ENCODE measurements around the gene TRMT1.
A peak's percentile ranks its signal among the peaks of the same experiment; 100 is the strongest.
"Not testable (repeated sequence)": the region's sequence is repeated elsewhere in the genome, so short reads cannot be mapped to it uniquely, and the experiment has no call there.

TRMT1 gene

GRCh38 chr19:13116282-13117175, at the start of gene TRMT1:
TSS of gene TRMT1 (minus strand) at chr19:13116740. CDS start at chr19:13116399, 341 bp downstream.
- DNase-seq (ENCODE audit: extremely low read depth in 1 of 2, low read depth in 1 of 2) = peak; percentile 82 to 91

DNA sequence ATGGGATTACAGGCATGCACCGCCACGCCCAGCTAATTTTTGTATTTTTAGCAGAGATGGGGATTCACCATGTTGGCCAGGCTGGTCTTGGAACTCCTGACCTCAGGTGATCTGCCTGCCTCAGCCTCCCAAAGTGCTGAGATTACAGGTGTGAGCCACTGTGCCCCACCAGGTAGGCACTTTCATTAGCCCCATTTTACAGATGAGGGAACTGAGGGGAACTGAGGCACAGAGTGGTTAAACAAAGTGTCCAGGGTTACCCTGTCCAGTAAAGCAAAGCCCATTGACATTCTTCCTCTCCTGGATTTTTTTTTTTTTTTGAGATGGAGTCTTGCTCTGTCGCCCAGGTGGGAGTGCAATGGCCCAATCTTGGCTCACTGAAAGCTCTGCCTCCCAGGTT, 49.6 kb upstream of the TRMT1 start:
- not testable (repeated sequence) for DNase-seq (ENCODE audit: extremely low read depth in 1 of 2, low read depth in 1 of 2)

DNA sequence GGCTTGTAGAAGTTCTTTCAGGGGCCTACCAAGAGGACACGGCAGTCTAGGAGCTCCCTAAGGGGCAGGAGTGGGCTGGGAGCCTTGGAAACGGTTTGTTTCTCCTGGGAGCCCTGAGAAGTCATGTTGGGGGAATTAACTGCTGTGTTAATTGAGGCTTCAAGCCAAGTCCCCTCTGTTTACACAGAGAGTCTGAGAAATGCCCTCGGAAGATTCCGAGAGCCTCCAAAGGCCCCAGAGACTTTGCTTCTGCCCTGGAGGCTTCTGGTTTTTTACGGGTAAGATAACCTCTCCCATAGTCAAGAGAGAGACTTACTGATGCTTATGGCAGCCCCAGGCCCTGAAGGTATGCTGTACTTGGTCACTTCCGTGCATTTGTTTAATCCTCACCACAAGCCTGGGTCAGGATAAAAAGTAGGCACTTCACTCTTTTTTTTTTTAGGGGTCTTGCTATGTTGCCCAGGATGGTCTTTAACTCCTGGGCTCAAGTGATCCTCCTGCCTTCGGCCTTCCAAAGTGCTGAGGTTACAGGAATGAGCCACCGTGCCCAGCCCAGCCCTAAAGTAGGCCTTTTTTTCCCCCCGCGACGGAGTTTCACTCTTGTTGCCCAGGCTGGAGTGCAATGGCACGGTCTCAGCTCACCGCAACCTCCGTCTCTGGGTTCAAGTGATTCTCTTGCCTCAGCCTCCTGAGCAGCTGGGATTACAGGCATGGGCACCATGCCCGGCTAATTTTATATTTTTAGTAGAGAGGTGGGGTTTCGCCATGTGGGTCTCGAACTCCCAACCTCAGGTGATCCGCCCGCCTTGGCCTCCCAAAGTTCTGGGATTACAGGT, 48.8 kb upstream of the TRMT1 start:
- DNase-seq (ENCODE audit: extremely low read depth in 1 of 2, low read depth in 1 of 2) = no peak

GRCh38 chr19:13164343-13165161, 48.0 kb upstream of the TRMT1 start:
- no peak for DNase-seq (ENCODE audit: extremely low read depth in 1 of 2, low read depth in 1 of 2)

DNA sequence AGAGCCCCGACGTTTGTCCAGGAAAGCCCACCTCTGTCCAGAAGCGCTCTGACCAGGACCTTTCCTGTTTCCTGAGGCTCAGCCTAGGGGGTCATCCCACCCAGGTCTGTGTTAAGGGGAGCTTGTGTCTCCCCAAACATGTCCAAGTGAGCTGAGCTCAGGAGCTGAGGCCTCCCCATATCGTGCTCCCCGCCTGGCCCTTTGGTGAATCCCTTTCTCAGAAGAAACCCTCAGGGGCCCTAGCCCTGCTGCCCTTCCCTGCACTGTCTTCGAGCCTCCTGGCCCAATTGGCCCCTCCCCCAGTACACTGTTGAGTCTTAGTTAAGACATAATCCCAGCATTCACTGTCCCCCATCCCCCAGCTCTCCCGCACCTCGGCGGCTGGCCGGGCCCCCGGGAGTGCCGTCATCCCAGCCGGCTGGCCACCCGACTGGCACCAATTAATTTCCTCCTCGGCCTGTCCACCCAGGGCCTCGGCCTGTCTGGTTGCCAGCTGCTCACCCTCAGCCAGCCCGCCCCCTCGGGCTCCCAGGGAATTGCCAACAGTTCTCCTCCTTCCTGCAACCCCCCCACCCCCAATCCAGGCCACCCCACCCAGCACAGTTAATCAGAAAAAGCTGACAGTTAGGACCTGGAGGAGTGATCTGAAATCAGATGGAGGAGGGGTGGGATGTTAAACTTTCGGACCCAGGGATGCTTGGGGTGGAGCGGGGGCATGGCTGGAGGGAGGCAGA, 47.2 kb upstream of the TRMT1 start:
- DNase-seq (ENCODE audit: extremely low read depth in 1 of 2, low read depth in 1 of 2) = no peak

GRCh38 chr19:13162724-13163608, 46.4 kb upstream of the TRMT1 start:
- DNase-seq (ENCODE audit: extremely low read depth in 1 of 2, low read depth in 1 of 2) = peak; percentile 85 to 93

DNA sequence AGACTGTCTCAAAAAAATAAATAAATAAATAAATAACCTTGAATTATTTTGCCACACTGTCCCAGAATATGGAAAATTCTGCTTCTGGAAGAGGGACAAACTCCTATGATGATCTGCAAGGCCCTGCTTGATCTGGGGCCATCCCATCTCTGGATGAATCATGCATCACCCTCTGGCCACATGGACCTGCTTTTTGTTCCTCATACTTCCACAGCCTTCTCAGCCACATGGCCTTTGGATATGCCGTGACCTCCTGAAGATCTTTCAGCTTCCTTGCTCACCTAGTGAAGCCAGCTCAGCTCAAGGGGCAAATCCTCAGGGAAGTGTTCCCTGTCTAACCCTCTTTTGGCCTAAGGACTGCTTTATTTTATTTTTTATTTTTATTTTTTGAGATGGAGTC, 44.0 kb upstream of the TRMT1 start:
- no peak for DNase-seq (ENCODE audit: extremely low read depth in 1 of 2, low read depth in 1 of 2)

GRCh38 chr19:13159713-13160112, 43.2 kb upstream of the TRMT1 start:
- no peak for DNase-seq (ENCODE audit: extremely low read depth in 1 of 2, low read depth in 1 of 2)

DNA sequence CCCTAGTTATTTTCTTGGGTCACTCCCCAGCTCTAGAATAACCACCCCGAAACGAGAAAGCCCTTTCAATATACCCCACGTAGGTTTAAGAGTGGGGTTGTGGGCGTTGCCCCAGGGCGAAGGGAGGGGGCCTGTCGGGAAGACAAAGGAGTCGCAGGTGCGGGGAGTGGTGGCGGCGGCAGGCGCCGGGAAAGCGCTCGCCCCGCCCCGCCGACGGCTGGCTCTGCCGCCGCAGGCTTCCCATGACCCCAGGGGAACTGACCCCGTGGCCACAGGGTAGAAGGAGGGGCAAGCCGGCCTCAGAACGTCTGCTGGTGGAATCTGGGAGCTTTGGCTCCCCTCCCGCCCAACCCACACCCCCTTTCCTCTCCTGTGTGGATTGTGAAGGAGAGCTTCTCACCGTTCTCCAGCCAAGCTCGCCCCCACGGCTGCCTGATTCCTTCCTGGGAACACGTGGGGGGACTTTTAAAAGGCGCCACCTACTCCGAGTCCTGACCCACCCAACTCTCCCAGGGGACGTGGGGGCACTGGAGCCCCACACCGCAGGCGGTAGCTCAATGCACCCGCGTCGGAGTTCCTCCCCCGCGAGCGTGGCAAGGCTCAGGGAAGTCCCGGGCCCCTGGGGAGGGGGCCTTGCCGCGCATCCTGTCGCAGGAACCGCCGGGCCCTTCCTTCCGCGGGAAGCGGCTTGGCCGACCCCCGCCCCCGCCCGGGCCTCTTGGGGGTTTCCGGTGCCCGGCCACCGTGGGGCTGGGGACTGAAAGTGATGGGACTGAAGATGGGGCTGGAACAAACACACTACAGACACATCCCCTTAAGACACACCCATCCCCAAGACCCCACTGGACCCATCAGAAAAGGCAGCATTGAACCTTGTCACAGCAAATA, 39.2 kb upstream of the TRMT1 start:
- DNase-seq (ENCODE audit: extremely low read depth in 1 of 2, low read depth in 1 of 2) = peak; percentile 66 to 75

GRCh38 chr19:13154911-13155471, 38.5 kb upstream of the TRMT1 start:
- DNase-seq (ENCODE audit: extremely low read depth in 1 of 2, low read depth in 1 of 2) = peak in 1 of 2 donors; percentile 74

GRCh38 chr19:13154241-13154778, 37.8 kb upstream of the TRMT1 start:
- peak in 1 of 2 donors; percentile 78 for DNase-seq (ENCODE audit: extremely low read depth in 1 of 2, low read depth in 1 of 2)

DNA sequence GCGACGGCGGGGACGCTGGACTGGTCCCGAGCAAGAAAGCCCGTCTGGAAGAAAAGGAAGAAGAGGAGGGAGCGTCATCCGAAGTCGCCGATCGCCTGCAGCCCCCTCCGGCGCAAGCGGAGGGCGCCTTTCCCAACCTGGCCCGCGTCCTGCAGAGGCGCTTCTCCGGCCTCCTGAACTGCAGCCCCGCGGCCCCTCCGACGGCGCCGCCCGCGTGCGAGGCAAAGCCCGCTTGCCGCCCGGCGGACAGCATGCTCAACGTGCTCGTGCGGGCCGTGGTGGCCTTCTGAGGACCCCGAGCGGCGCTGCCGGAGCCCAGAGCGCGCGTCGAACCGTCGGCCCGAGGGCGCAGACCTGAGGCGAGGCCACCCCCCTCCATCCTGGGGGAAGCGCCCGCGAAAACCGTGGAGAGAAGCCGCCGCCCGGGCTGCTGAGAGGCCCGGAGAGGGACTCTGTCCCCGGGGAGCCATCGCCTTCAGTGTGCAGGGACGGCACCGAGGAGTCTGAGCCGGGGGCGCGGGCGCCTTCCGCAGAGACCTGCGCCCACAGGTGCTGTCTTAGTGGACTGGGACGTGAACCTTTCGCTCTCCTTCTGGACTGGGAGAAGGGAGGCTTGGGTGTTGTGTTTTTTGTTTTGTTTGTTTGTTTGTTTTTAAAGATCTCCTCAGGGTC, 37.2 kb upstream of the TRMT1 start:
- no peak for DNase-seq (ENCODE audit: extremely low read depth in 1 of 2, low read depth in 1 of 2)

DNA sequence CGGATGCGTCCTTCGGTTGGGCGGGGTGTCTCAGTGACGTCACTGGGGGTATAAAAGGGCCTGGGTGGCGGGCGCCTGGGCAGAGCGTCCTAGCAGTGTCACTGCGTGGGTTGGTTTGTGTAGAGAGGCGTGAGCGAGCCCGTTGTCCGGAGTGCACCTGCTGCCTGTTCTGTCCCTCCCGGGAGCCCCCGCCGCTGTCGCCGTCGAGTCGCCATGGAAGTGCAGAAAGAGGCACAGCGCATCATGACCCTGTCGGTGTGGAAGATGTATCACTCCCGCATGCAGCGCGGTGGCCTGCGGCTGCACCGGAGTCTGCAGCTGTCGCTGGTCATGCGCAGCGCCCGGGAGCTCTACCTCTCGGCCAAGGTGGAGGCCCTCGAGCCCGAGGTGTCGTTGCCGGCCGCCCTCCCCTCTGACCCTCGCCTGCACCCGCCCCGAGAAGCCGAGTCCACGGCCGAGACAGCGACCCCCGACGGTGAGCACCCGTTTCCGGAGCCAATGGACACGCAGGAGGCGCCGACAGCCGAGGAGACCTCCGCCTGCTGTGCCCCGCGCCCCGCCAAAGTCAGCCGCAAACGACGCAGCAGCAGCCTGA, 36.5 kb upstream of the TRMT1 start:
- peak; percentile 88 to 92 for DNase-seq (ENCODE audit: extremely low read depth in 1 of 2, low read depth in 1 of 2)

DNA sequence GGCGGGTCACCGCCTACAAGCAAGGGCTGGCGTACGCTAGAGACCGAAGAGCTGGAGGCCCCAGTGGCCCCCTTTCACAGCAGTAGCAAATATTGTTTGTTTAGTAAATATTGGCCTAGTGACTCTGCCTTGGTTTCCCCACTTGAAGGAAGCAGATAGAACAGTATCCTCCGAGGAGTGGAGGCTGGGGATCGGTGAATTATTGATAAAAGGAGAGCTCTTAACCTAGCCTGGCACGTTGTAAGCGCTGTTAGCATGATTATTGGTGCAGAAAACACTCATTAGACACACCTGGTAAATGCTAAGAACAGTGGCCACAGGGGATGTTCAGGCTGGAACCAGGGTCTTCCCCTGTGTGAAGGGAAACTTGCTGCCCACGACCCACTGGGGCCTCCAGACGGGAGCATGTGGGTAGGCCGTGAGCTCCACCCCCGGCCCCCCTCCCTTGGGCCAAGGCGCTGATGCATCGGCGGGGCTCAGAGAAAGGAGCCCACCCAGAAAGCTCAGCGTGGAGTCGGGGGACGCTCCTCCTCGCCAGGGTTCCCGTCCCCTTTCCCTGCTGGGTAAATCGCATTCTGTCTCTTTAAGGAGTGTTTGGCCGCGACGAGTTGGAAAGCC, 35.9 kb upstream of the TRMT1 start:
- no peak for DNase-seq (ENCODE audit: extremely low read depth in 1 of 2, low read depth in 1 of 2)

DNA sequence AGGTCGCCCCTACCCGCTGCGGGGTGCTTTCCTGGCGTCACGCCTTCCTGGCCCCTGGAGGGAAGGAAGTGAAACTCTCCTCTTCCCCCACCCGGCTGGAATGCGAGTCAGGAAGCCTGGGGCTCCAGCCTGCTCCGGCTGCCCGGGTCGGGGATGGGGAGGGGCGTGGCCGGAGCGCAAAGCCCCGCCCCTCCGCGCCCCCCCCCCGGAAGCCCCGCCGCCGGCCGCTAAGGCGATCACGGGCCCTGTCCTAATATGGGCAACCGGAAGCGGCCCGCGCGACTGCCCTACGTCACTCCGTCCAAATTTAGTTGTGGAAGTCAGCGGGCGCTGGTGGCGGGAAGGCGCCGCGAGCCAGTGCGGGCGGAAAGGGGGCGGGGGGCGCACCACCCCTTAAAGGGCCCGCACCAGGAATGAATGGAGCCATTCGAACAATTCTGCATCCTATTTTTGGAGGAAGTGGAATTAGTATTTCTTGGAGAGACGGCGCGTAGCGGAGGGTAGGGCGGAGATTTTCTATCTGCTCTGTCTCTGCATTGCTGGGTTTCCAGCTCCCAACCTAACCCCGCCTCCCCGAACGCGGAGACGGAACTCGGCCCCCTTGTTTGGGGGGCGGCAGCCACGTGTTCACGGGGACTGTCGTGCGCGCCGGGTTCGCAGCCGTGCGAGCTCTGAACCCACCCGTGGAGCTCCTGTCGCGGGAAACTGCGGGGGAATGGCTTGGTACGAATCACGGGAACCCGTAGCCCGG, 35.2 kb upstream of the TRMT1 start:
- peak; percentile 90 to 94 for DNase-seq (ENCODE audit: extremely low read depth in 1 of 2, low read depth in 1 of 2)
